ENCODE measurements around the gene ROR1. TPM values are rescaled to one million over a fixed set of nuclear protein-coding genes. Genes with fewer than 3 reads are reported as not detected.

Gene ROR1
- total and polyA plus RNA-seq, 2 of the 13 experiments (the other 11 are each of a cell fraction or from before 2014, with no cell fraction given), result 0.58 to 2.3 TPM

GRCh38 chr1:64150729-64151230, 377.0 kb downstream of the ROR1 start:
- Histone ChIP-seq H3K4me2 (ENCODE audit: low read depth, low read length) (no peak overlapping the region), H3K27ac (ENCODE audit: extremely low read length, insufficient read depth, low read length) (no peak overlapping the region), H3K36me3 (replicated peaks in 1 of 2; ENCODE audit: control insufficient read depth in 1 of 2, insufficient read depth in 2 of 2, low read length in 2 of 2) (no peaks in the 10 kb centered on the region), H3K27me3 (ENCODE audit: control insufficient read depth in 1 of 2, insufficient read depth in 2 of 2, low read length in 2 of 2) (no peaks in the 10 kb centered on the region), H2AFZ (ENCODE audit: low read length) (no peak overlapping the region), H3K4me3 (replicated peaks in 1 of 3; ENCODE audit: insufficient read depth in 1 of 3, low read depth in 2 of 3, low read length in 3 of 3) (no peak overlapping the region), H3K79me2 (ENCODE audit: insufficient read depth, low read length) (no peaks in the 10 kb centered on the region), H3K9ac (ENCODE audit: insufficient read depth, low read depth, low read length) (no peak overlapping the region), H3K4me1 (ENCODE audit: insufficient read depth, low read length) (no peaks in the 10 kb centered on the region), H3K9me3 (ENCODE audit: low read length) (no peaks in the 10 kb centered on the region), H4K20me1 (ENCODE audit: insufficient read depth, low read length) (no peaks in the 10 kb centered on the region)
- ChIA-PET POLR2A (no interaction called here), CTCF (ENCODE audit: low intra/inter-chr PET ratio, low total read pairs) (no interaction called here)
- no TSS peak for BruUV-seq (replicated peaks)
- 71% methylated on average over 2 of the region's 2 CpGs for WGBS (ENCODE audit: low lambda C conversion rate)
- ATAC-seq, result no peak
- no peak for TF ChIP-seq TERF1 (CRISPR knock-in tag; IDR thresholded peaks at IDR 0.05)
- no peak for TF ChIP-seq ZNF784 (CRISPR knock-in tag; IDR thresholded peaks at IDR 0.05; ENCODE audit: borderline replicate concordance)
- TF ChIP-seq ZFYVE20 (CRISPR knock-in tag; IDR thresholded peaks at IDR 0.05; ENCODE audit: borderline replicate concordance, low read depth), result no peak
- TF ChIP-seq, protein P1, sequence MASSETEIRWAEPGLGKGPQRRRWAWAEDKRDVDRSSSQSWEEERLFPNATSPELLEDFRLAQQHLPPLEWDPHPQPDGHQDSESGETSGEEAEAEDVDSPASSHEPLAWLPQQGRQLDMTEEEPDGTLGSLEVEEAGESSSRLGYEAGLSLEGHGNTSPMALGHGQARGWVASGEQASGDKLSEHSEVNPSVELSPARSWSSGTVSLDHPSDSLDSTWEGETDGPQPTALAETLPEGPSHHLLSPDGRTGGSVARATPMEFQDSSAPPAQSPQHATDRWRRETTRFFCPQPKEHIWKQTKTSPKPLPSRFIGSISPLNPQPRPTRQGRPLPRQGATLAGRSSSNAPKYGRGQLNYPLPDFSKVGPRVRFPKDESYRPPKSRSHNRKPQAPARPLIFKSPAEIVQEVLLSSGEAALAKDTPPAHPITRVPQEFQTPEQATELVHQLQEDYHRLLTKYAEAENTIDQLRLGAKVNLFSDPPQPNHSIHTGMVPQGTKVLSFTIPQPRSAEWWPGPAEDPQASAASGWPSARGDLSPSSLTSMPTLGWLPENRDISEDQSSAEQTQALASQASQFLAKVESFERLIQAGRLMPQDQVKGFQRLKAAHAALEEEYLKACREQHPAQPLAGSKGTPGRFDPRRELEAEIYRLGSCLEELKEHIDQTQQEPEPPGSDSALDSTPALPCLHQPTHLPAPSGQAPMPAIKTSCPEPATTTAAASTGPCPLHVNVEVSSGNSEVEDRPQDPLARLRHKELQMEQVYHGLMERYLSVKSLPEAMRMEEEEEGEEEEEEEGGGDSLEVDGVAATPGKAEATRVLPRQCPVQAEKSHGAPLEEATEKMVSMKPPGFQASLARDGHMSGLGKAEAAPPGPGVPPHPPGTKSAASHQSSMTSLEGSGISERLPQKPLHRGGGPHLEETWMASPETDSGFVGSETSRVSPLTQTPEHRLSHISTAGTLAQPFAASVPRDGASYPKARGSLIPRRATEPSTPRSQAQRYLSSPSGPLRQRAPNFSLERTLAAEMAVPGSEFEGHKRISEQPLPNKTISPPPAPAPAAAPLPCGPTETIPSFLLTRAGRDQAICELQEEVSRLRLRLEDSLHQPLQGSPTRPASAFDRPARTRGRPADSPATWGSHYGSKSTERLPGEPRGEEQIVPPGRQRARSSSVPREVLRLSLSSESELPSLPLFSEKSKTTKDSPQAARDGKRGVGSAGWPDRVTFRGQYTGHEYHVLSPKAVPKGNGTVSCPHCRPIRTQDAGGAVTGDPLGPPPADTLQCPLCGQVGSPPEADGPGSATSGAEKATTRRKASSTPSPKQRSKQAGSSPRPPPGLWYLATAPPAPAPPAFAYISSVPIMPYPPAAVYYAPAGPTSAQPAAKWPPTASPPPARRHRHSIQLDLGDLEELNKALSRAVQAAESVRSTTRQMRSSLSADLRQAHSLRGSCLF (CRISPR knock-in tag; IDR thresholded peaks at IDR 0.05; ENCODE audit: borderline replicate concordance), result no peak
- no peak for TF ChIP-seq WIZ (CRISPR knock-in tag; IDR thresholded peaks at IDR 0.05)
- TF ChIP-seq ZNF160 (CRISPR knock-in tag; IDR thresholded peaks at IDR 0.05), result no peak
- no peak for TF ChIP-seq SRSF9 (IDR thresholded peaks at IDR 0.05; ENCODE audit: borderline replicate concordance, insufficient read depth, low read depth, low read length, poor library complexity, severe bottlenecking)
- no peak for TF ChIP-seq HOXD1 (CRISPR knock-in tag; IDR thresholded peaks at IDR 0.05)
- TF ChIP-seq ZNF205 (CRISPR knock-in tag; IDR thresholded peaks at IDR 0.05), result no peak
- TF ChIP-seq ZBTB21 (CRISPR knock-in tag; IDR thresholded peaks at IDR 0.05), result no peak
- in situ Hi-C loops (cut with HindIII; ENCODE audit: extremely low pct_ligation_motif_present, low pct_unique_long_range_greater_than_20kb) (no loop called here), intact Hi-C loops (cut with micrococcal nuclease; ENCODE audit: unreplicated experiment) (no loop called here)
- no peak for FAIRE-seq
- no peak for DNase-seq (ENCODE audit: low spot score)

Measured in HepG2 (cell line).